ENCODE results near the gene ELF1. TPM values are rescaled to one million over a fixed set of nuclear protein-coding genes. Genes with fewer than 3 reads are reported as not detected.

Gene ELF1
- total RNA-seq (2014; rRNA removed; shearing (Covaris generic)) (11.4 and 12.7 TPM in 2 replicates), polyA plus RNA-seq (2016; fragmentation: Nextera tagmentation; extraction: Ambion mirVana) (5.4 and 7.0 TPM in 2 replicates)
- long read RNA-seq, partial matches to known transcripts: 0 of 1 reads
- long read RNA-seq, other reads (novel, unspliced or antisense): 1 of 1 reads

DNA sequence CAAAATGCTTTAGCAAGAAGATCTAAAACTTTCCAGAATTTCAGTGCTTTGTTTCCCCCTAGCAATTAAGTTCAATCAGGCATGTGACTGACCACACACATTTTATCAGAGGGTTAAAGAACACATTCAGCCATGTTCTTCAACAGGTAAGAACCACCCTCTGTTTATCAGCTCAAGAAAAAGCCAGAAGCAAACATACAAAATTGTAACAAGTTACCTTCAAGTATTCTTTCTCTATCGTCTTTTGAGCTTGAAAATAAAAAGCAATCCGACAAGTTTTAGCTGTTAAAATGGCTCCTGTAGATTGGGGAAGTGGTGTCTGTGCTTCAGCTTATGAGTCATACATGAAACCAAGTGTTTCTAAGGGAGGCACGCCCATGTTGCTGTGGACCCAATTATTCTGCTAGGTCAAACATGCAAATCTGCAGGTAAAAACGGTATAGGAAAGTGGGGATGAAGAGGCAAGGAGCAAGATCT, at the start of gene ELF1:
Gene ELF1 (minus strand): TSS at position 306 of the 477 bp plus-strand sequence. CDS start 37,262 bp downstream, outside the sequence.
- Histone ChIP-seq H3K4me1 (ENCODE audit: insufficient read depth) (peaks cover 50% of the 10 kb centered on the region), H3K36me3 (ENCODE audit: insufficient read depth) (no peaks in the 10 kb centered on the region), H3K79me2 (replicated peaks; ENCODE audit: insufficient read depth) (0 out of 2 replicates have a peak, but pooled peaks cover 1% of the 10 kb centered on the region), H3K27ac (ENCODE audit: low read depth) (no peak within 1 kb of the TSS), H3K4me3 (no peak within 1 kb of the TSS), H2AFZ (no peak within 1 kb of the TSS), H3K27me3 (ENCODE audit: insufficient read depth) (no peaks in the 10 kb centered on the region), H3F3A (replicated peaks; ENCODE audit: low read depth) (no peaks in the 10 kb centered on the region), H3K9me2 (ENCODE audit: insufficient read depth) (no peaks in the 10 kb centered on the region), H3K4me2 (0 out of 2 replicates have a peak within 1 kb of the TSS, but pooled peaks have one; percentile 6), H4K20me1 (replicated peaks; ENCODE audit: insufficient read depth) (no peaks in the 10 kb centered on the region)
- TF ChIP-seq EZH2 (IDR thresholded peaks at IDR 0.05; ENCODE audit: low read depth, unreplicated experiment) (no peak), CTCF (conservative IDR thresholded peaks at IDR 0.05; ENCODE audit: low read depth in 2 of 2) (no peak), STAT1 (IDR thresholded peaks at IDR 0.05; ENCODE audit: unreplicated experiment) (no peak), CREB1 (CRISPR knock-in tag; IDR thresholded peaks at IDR 0.05; ENCODE audit: low read depth) (no peak), POLR2AphosphoS5 (IDR thresholded peaks at IDR 0.05; ENCODE audit: low read depth) (no peak), ZNF331 (CRISPR knock-in tag; IDR thresholded peaks at IDR 0.05; ENCODE audit: low read depth) (no peak), JUNB (IDR thresholded peaks at IDR 0.05; ENCODE audit: unreplicated experiment) (no peak), ZNF462 (CRISPR knock-in tag; IDR thresholded peaks at IDR 0.05) (no peak), EZH2phosphoT487 (IDR thresholded peaks at IDR 0.05; ENCODE audit: unreplicated experiment) (no peak), NANOG (IDR thresholded peaks at IDR 0.05; ENCODE audit: borderline replicate concordance) (no peak), ZNF114 (CRISPR knock-in tag; IDR thresholded peaks at IDR 0.05) (no peak)
- TF ChIP-seq, protein P1, sequence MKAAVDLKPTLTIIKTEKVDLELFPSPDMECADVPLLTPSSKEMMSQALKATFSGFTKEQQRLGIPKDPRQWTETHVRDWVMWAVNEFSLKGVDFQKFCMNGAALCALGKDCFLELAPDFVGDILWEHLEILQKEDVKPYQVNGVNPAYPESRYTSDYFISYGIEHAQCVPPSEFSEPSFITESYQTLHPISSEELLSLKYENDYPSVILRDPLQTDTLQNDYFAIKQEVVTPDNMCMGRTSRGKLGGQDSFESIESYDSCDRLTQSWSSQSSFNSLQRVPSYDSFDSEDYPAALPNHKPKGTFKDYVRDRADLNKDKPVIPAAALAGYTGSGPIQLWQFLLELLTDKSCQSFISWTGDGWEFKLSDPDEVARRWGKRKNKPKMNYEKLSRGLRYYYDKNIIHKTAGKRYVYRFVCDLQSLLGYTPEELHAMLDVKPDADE (IDR thresholded peaks at IDR 0.05): no peak
- TF ChIP-seq, protein P2, sequence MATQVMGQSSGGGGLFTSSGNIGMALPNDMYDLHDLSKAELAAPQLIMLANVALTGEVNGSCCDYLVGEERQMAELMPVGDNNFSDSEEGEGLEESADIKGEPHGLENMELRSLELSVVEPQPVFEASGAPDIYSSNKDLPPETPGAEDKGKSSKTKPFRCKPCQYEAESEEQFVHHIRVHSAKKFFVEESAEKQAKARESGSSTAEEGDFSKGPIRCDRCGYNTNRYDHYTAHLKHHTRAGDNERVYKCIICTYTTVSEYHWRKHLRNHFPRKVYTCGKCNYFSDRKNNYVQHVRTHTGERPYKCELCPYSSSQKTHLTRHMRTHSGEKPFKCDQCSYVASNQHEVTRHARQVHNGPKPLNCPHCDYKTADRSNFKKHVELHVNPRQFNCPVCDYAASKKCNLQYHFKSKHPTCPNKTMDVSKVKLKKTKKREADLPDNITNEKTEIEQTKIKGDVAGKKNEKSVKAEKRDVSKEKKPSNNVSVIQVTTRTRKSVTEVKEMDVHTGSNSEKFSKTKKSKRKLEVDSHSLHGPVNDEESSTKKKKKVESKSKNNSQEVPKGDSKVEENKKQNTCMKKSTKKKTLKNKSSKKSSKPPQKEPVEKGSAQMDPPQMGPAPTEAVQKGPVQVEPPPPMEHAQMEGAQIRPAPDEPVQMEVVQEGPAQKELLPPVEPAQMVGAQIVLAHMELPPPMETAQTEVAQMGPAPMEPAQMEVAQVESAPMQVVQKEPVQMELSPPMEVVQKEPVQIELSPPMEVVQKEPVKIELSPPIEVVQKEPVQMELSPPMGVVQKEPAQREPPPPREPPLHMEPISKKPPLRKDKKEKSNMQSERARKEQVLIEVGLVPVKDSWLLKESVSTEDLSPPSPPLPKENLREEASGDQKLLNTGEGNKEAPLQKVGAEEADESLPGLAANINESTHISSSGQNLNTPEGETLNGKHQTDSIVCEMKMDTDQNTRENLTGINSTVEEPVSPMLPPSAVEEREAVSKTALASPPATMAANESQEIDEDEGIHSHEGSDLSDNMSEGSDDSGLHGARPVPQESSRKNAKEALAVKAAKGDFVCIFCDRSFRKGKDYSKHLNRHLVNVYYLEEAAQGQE (IDR thresholded peaks at IDR 0.05; ENCODE audit: unreplicated experiment): no peak
- Mint-ChIP-seq H3K4me3 (no peak within 1 kb of the TSS), H3K27ac (peak within 1 kb of the TSS; percentile 89), H3K36me3 (ENCODE audit: low read depth) (no peaks in the 10 kb centered on the region), H3K4me1 (peaks cover 45% of the 10 kb centered on the region), H3K9me3 (no peaks in the 10 kb centered on the region), H3K27me3 (ENCODE audit: insufficient read depth, low read depth, poor library complexity) (no peaks in the 10 kb centered on the region)
- ATAC-seq (no peak), DNase-seq (ENCODE audit: low spot score) (peak; percentile 35)
